Kidney glomerular epithelial cell (primary cell): Measurements from ENCODE around the gene RCC1.
"Not testable (repeated sequence)": the region's sequence is repeated elsewhere in the genome, so short reads cannot be mapped to it uniquely, and the experiment has no call there.

Experiments used
- DNase-seq: peaks from one replicate; lab custom pipeline; 2025; lab: John Stamatoyannopoulos, UW

RCC1 gene

GRCh38 chr1:28512058-28512611 lies 6.3 kb downstream of the RCC1 start:
- no peak for DNase-seq

- DNase-seq: not testable (repeated sequence)
Measured at GRCh38 chr1:28514445-28514933, 8.6 kb downstream of the RCC1 start.

- DNase-seq: no peak
Measured at GRCh38 chr1:28516518-28516956, 10.7 kb downstream of the RCC1 start.

DNA sequence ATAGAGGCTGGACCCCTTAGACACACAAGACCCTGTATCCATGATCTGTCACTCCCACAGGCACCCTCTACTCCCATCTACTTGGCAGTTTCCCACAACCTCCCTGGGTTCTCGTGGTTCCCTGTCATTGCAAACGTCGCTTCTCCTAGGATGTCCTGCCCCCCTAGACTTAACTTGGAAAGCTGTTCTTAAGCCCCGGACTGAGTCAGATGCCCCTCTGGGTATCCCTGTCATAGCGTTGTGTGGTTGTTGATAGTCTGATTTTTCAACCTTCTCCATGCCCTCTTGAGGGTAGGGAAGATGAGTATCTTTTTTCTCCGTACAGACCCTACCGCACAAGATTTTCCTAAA lies 11.8 kb downstream of the RCC1 start:
- no peak for DNase-seq

DNA sequence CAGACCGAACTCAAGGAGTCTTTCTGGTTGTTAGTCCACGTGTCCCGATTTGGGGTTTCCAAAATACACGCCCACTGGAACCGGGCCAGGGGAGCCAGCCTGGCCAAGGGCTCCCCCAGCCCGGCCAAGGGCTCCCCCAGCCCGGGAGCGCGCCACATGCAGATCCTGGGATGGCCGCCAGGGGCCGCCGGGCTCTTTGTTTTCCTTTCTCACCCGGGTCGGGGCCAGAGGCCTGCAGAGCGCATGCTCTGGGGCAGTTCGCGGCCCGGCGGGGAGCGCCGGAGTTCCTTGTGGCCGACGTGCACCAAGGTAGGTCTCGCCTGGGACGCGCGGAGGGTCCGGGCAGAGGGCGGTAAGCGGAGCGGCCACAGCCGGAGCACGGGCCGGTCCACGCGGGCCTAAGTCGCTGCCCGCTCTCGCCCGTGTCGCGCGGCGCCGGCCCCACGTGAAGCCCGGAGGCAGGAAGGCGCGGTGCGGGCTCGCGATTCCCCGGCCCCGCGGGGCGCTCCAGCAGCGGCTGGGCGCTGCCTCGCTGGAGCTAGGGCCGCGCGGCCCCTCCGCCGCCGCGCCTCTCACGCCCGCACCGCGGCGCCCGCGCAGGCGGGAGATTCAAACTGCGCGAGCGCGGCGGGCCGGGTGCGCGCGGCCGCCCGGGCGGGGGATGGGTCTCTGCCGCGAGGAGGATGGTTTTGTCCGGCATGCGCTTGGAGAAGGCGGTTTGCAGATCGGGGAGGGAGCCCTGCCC lies 12.3 kb downstream of the RCC1 start:
- DNase-seq: peak; percentile 73

- DNase-seq: no peak
Measured at GRCh38 chr1:28518745-28519341, 13.0 kb downstream of the RCC1 start.

GRCh38 chr1:28519946-28520725 lies 14.3 kb downstream of the RCC1 start:
- DNase-seq: no peak

GRCh38 chr1:28520796-28521195 lies 15.0 kb downstream of the RCC1 start:
- DNase-seq: not testable (repeated sequence)

DNA sequence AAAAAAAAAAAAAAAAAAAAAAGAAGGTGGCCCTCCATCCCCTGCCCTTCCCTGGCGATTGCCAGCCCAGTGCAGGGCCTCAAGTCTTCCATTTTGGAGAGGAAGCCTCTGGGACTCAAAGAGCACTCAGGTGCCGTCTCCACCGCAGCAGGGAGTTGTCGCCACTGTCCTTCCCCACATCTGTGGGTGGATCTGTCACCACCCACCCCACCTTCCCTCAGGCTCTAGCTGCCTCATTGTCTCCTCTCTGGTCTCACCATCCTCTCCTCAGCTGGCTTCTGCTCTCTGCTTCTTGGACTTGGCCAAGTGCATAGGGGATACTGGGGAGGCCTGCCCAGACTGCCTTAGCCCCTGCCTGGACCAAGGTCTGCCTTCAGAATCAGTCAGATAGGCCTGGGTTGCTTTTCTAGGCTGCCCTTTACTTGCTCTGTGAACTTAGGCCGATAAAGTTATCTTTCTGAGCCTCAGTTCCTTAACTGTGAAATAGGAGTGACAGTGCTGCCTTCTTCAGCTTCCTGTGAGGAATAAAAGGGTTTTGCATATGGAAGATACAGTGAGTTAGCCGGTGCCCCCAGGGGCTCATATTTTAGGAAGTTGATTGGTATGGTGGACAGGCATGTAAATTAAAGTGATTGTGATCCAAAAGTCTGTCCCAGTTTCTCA lies 15.8 kb downstream of the RCC1 start:
- DNase-seq: no peak

- DNase-seq: not testable (repeated sequence)
Measured at GRCh38 chr1:28522537-28522936, 16.7 kb downstream of the RCC1 start.

GRCh38 chr1:28525002-28525642 lies 19.3 kb downstream of the RCC1 start:
- DNase-seq: not testable (repeated sequence)

- DNase-seq: no peak
Measured at GRCh38 chr1:28526886-28527285, 21.0 kb downstream of the RCC1 start.

DNA sequence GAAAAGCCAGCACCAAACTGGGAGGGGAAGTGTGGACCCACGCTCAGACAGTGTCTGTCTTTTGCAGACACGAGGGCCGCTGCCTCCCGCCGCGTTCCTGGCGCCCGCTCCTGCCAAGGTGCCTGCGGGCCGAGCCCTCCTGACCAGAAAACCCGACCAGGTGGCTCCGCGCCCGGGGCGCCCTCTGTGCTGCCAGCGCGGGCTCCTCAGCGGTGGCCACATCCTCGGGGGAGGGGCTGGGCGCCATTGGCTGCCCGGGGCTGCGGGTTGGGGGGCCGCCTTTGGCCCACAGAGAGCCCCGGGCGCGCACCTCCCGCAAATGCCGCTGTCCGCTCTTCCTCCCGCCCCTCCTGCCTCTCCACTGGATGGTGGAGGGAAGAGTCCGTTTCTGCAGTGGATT lies 24.6 kb downstream of the RCC1 start:
- DNase-seq: no peak

GRCh38 chr1:28534671-28535070 lies 28.8 kb downstream of the RCC1 start:
- DNase-seq: no peak

GRCh38 chr1:28535180-28535579 lies 29.3 kb downstream of the RCC1 start:
- DNase-seq: no peak

GRCh38 chr1:28537457-28538199 lies 31.8 kb downstream of the RCC1 start:
- DNase-seq: no peak

- DNase-seq: no peak
Measured at GRCh38 chr1:28538286-28538685, 32.4 kb downstream of the RCC1 start.

DNA sequence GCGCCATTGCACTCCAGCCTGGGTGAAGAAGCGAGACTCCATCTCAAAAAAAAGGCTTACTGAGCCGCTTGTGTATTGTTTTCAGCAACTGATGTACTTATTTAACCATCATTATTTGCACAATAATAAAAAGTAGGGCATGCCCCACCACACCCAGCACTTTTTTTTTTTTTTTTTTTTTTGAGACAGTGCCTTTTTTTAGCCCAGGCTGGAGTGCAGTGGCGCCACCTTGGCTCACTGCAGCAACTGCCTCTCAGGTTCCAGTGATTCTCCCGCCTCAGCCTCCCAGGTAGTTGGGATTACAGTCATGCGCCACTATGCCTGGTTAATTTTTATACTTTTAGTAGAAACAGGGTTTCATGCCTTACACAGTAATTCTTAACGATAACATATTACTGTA lies 34.8 kb downstream of the RCC1 start:
- DNase-seq: no peak

DNA sequence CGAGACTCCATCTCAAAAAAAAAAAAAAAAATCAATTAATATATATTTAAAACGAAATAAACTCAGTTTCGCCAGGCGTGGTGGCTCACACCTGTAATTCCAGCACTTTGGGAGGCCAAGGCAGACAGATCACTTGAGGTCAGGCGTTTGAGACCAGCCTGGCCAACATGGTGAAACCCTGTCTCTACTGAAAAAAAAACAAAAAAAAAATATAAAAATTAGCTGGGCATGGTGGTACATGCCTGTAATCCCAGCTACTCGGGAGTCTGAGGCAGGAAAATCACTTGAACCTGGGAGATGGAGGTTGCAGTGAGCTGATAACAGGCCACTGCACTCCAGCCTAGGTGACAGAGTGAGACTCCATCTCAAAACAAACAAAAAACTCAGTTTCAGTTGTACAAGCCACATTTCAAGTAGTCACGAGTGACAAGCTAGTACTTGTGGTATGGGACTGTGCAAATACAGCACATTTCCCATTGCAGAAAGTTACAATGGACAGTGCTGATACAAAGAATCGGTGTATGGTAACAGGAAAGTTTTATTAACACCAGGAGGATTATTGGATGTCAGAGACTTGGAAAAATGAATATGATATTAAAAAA lies 35.7 kb downstream of the RCC1 start:
- DNase-seq: not testable (repeated sequence)

- no peak for DNase-seq
Measured at GRCh38 chr1:28545246-28545628, 39.4 kb downstream of the RCC1 start.
